Measurements from ENCODE around the gene PATZ1. TPM values are rescaled to one million over a fixed set of nuclear protein-coding genes. Genes with fewer than 3 reads are reported as not detected.
A peak's percentile ranks its signal among the peaks of the same experiment; 100 is the strongest.
"Not testable (repeated sequence)": the region's sequence is repeated elsewhere in the genome, so short reads cannot be mapped to it uniquely, and the experiment has no call there.

Gene PATZ1
- total RNA-seq, 3 donors from 2014 or later: 33.7 to 42.7 (median 41.4) TPM

DNA sequence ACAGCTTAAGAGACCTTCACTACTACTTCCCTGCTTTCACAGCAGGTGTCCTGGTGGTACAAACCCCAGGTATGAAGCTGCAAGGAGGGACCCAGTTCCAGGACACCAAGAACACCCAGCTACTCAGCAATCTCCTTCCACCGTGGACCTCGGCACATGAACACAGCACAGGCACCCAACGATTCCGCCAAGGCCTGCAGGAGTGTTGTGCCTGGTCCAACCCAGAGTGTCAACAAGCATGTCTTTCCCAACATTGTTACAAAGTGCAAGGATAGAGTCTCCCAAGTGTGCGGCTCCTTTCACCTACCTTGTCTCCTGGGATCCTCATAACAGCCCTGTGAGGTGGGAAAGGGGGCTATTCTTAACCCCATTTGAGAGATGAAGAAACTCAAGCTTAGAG is 11.8 kb downstream of the PATZ1 start:
- DNase-seq (no peak), ATAC-seq (no peak)
- no peaks in the 10 kb centered on the region for H3K9me3 Mint-ChIP-seq
- no peak overlapping the region for H3K4me3 Mint-ChIP-seq
- peaks cover 50% of the 10 kb centered on the region for H3K36me3 Mint-ChIP-seq (ENCODE audit: insufficient read depth)
- H3K4me1 Mint-ChIP-seq (ENCODE audit: low read depth): peaks cover 47% of the 10 kb centered on the region
- no peaks in the 10 kb centered on the region for H3K27me3 Mint-ChIP-seq (ENCODE audit: low read depth)

GRCh38 chr22:31333641-31334040 is 12.5 kb downstream of the PATZ1 start:
- Mint-ChIP-seq H3K4me3 (no peak overlapping the region), H3K9me3 (no peaks in the 10 kb centered on the region), H3K4me1 (ENCODE audit: low read depth) (peaks cover 44% of the 10 kb centered on the region), H3K27me3 (ENCODE audit: low read depth) (no peaks in the 10 kb centered on the region), H3K36me3 (ENCODE audit: insufficient read depth) (peaks cover 49% of the 10 kb centered on the region)
- DNase-seq: no peak
- no peak for ATAC-seq

GRCh38 chr22:31332886-31333285 is 13.3 kb downstream of the PATZ1 start:
- no peaks in the 10 kb centered on the region for H3K27me3 Mint-ChIP-seq (ENCODE audit: low read depth)
- H3K4me3 Mint-ChIP-seq: no peak overlapping the region
- H3K36me3 Mint-ChIP-seq (ENCODE audit: insufficient read depth): peaks cover 46% of the 10 kb centered on the region
- DNase-seq (no peak), ATAC-seq (no peak)
- H3K9me3 Mint-ChIP-seq: no peaks in the 10 kb centered on the region
- H3K4me1 Mint-ChIP-seq (ENCODE audit: low read depth): peaks cover 38% of the 10 kb centered on the region

GRCh38 chr22:31332010-31332409 is 14.1 kb downstream of the PATZ1 start:
- Mint-ChIP-seq H3K4me3 (no peak overlapping the region), H3K4me1 (ENCODE audit: low read depth) (peaks cover 30% of the 10 kb centered on the region), H3K36me3 (ENCODE audit: insufficient read depth) (peaks cover 47% of the 10 kb centered on the region), H3K9me3 (no peaks in the 10 kb centered on the region), H3K27me3 (ENCODE audit: low read depth) (no peaks in the 10 kb centered on the region)
- ATAC-seq (no peak), DNase-seq (no peak)

DNA sequence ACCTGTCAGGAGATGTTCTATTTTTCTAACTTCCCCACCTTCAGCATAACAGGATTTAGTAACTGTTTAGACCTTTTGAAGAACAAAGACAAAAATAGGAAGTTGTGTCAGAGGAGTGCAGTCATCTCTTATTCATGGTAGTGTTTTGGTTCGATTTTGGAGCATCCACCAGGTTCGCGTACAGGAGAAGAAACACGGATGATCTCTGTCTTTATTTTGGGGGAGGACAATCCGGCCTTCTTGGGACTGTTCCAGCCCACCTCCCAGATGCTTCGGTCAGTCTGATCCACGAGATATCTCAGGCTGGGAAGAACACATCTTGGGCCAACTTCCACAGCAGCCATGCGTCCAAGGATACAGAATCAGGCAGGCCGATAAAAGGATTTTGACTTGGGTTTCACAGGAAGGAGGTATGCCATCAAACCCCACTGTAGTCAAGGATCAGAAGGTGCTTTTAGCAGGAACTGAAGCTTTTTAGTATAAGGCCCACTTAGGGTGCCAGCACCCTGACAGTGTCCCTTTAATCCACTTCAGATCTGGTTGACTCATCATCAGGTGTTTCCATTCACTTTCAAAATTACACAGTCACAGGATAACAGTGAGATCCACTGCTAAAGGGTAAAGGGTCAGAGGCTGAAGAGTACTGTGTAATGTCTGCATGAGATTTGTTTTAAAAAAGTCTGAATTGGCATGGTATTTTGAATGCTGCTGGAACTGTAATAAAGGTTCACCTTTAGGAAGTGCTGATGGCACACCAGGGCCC is 16.5 kb downstream of the PATZ1 start:
- H3K36me3 Mint-ChIP-seq (ENCODE audit: insufficient read depth): peaks cover 44% of the 10 kb centered on the region
- no peaks in the 10 kb centered on the region for H3K9me3 Mint-ChIP-seq

DNA sequence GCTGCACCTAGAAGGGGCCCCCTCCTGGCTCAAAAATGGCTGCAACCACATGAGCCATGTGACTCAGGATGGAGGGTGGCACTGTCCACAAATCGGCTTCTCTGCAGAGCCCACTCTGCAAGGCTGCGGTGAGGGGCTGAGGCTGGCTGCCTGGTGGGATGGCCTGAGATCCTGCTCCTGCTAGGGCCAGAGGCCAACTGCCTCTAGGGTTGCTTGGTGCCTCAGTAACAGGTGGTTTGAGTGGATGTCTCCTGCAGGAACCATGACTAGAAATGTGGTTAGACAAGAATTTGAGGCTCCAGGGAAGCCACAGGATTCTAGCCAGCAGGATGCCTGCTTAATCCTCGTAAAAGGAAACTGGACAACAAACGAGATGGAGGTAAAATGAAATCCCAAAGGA is 17.1 kb downstream of the PATZ1 start:
- no peak for ATAC-seq

More for the DNA sequence above, 16.5 kb downstream of the PATZ1 start:
- H3K27me3 Mint-ChIP-seq (ENCODE audit: low read depth): no peaks in the 10 kb centered on the region
- no peak overlapping the region for H3K4me3 Mint-ChIP-seq
- peak; percentile 94 to 96 for ATAC-seq
- no peak for DNase-seq
- H3K4me1 Mint-ChIP-seq (ENCODE audit: low read depth): peaks cover 22% of the 10 kb centered on the region

GRCh38 chr22:31328544-31328960 is 17.6 kb downstream of the PATZ1 start:
- Mint-ChIP-seq H3K36me3 (ENCODE audit: insufficient read depth) (peaks cover 35% of the 10 kb centered on the region), H3K9me3 (no peaks in the 10 kb centered on the region), H3K4me1 (ENCODE audit: low read depth) (peaks cover 15% of the 10 kb centered on the region), H3K27me3 (ENCODE audit: low read depth) (no peaks in the 10 kb centered on the region), H3K4me3 (no peak overlapping the region)
- ATAC-seq: no peak
- no peak for DNase-seq

More for the DNA sequence above, 17.1 kb downstream of the PATZ1 start:
- Mint-ChIP-seq H3K27me3 (ENCODE audit: low read depth) (no peaks in the 10 kb centered on the region), H3K4me3 (no peak overlapping the region), H3K36me3 (ENCODE audit: insufficient read depth) (peaks cover 39% of the 10 kb centered on the region), H3K9me3 (no peaks in the 10 kb centered on the region), H3K4me1 (ENCODE audit: low read depth) (peaks cover 20% of the 10 kb centered on the region)
- no peak for DNase-seq

DNA sequence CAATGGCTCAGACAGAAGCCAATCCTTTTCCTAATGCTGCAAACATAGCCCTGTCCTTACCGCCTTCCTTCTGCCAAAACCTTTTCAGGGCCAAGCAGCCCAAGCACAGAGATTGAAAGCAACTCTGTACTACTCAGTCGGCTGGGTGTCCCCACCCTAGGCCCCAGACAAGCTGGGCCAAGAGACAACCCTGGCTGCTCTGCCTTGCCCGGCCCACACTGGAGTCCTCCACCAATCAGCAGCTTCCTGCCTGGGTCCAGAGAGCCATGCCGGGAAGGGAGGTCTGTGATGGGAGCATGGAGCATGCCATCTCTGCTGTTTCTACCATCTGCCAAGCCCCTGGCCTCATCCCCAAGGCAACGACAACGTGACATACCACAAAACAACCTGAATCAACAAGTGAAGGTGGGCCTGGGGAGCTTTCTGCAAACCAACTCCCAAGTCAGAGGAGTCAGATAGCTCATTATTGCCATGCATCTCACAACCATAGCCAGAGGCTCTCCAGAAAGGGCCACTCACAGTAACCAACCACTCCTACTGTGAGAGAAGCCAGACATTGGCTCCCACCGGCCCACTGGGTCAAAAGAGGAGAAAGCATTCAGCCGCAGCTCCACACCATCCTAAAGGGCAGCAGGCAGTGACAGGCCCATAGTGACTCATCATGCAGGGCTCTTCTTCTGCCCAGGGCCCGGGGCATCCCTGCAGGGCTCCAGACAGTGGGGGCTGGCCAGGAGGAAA is 18.2 kb downstream of the PATZ1 start:
- no peaks in the 10 kb centered on the region for H3K9me3 Mint-ChIP-seq
- H3K36me3 Mint-ChIP-seq (ENCODE audit: insufficient read depth): peaks cover 31% of the 10 kb centered on the region
- no peaks in the 10 kb centered on the region for H3K27me3 Mint-ChIP-seq (ENCODE audit: low read depth)
- no peak for ATAC-seq
- H3K4me1 Mint-ChIP-seq (ENCODE audit: low read depth): peaks cover 13% of the 10 kb centered on the region
- H3K4me3 Mint-ChIP-seq: no peak overlapping the region
- DNase-seq: no peak

GRCh38 chr22:31326877-31327276 is 19.3 kb downstream of the PATZ1 start:
- DNase-seq: no peak
- H3K4me1 Mint-ChIP-seq (ENCODE audit: low read depth): peaks cover 10% of the 10 kb centered on the region
- H3K4me3 Mint-ChIP-seq: no peak overlapping the region
- no peaks in the 10 kb centered on the region for H3K9me3 Mint-ChIP-seq
- peaks cover 26% of the 10 kb centered on the region for H3K36me3 Mint-ChIP-seq (ENCODE audit: insufficient read depth)
- no peak for ATAC-seq
- no peaks in the 10 kb centered on the region for H3K27me3 Mint-ChIP-seq (ENCODE audit: low read depth)

DNA sequence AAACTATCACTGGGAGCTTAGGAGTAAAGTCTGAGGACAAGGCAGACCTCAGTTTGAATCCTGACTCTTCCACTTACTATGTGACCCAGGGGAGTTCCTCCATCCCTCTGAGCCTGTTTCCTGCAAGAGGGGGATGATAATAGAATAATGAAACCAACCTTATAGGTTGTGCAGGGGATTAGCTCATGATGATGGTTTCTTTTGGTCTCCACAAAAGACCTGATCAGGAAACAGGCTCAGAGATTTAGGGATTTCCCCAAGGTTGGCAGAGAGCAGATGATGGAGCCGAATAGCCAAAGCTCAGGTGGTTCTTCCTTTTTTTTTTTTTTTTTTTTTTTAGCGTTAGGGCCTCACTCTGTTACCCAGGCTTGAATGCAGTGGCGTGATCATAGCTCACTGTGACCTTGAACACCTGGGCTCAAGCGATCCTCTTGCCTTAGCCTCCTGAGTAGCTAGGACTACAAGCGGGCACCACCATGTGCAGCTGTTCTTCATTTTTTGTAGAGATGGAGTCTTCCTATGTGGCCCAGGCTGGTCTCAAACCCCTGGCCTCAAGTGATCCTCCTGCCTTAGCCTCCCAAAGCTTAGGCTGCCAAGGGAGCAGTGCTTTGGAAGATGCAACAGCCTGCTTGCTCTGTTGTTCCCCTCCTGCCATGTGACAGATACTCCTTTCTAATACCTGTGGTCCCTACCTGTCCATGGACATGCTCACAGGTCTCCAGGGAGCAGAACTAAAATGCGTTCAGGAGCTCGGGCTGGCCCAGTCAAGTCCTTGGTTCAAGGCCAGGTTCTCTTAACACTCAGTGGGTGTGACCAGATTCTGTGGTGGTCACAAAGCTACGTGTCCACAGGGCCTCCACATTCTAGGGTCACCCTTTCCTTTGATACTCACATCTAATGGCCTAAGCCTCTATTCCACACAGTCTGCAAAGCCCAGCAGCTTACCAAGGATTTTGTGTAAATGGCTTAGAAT is 22.3 kb downstream of the PATZ1 start:
- Mint-ChIP-seq H3K27me3 (ENCODE audit: low read depth) (no peaks in the 10 kb centered on the region), H3K4me3 (no peak overlapping the region), H3K36me3 (ENCODE audit: insufficient read depth) (peaks cover 19% of the 10 kb centered on the region), H3K4me1 (ENCODE audit: low read depth) (no peaks in the 10 kb centered on the region), H3K9me3 (no peaks in the 10 kb centered on the region)
- ATAC-seq: no peak
- no peak for DNase-seq

DNA sequence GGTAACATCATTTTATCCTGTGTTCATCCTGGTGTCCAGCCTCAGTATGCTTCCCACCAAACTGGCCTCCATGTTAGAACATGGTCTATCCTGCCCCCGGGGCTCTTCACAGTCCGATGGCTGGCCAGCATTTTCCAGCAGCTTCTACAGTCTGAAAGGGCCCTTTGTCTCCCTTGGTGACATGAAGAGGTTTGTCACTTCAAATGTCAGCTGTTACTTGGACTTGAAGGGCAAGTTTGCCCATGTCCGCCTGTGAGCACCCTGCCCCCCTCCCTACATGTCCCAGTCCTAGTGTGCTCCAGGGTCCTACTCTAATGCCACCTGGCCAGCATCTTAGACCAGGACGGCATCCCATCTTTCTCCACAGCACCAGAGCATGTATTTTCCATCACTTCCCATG is 24.7 kb downstream of the PATZ1 start:
- Mint-ChIP-seq H3K9me3 (no peaks in the 10 kb centered on the region), H3K27me3 (ENCODE audit: low read depth) (no peaks in the 10 kb centered on the region), H3K36me3 (ENCODE audit: insufficient read depth) (peaks cover 10% of the 10 kb centered on the region), H3K4me3 (no peak overlapping the region), H3K4me1 (ENCODE audit: low read depth) (no peaks in the 10 kb centered on the region)
- no peak for ATAC-seq
- DNase-seq: no peak

DNA sequence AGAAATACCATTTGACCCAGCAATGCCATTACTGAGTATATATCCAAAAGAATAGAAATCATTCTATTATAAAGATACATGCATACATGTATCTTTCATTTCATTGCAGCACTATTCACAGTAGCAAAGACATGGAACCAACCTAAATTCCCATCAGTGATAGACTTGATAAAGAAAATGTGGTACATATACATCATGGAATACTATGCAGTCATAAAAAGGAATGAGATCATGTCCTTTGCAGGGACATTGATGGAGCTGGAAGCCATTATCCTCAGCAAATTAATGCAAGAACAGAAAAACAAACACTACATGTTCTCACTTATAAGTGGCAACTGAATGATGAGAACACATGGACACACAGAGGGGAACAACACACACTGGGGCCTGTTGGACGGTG is 31.9 kb downstream of the PATZ1 start:
- not testable (repeated sequence) for DNase-seq; ATAC-seq; H3K4me3 Mint-ChIP-seq; H3K27me3 Mint-ChIP-seq (ENCODE audit: low read depth); H3K9me3 Mint-ChIP-seq
- Mint-ChIP-seq H3K36me3 (ENCODE audit: insufficient read depth) (peaks cover 10% of the 10 kb centered on the region), H3K4me1 (ENCODE audit: low read depth) (peaks cover 14% of the 10 kb centered on the region)

- Mint-ChIP-seq H3K9me3 (peaks cover 4% of the 10 kb centered on the region), H3K4me3 (no peak overlapping the region), H3K27me3 (ENCODE audit: low read depth) (no peaks in the 10 kb centered on the region)
Measured at GRCh38 chr22:31313366-31314147, 32.6 kb downstream of the PATZ1 start.

More at GRCh38 chr22:31313366-31314147, 32.6 kb downstream of the PATZ1 start:
- ATAC-seq (peak; percentile 58 to 69), DNase-seq (peak; percentile 72)
- Mint-ChIP-seq H3K4me1 (ENCODE audit: low read depth) (peaks cover 19% of the 10 kb centered on the region), H3K36me3 (ENCODE audit: insufficient read depth) (peaks cover 10% of the 10 kb centered on the region)

Data from activated T-cell treated with anti-CD3 and anti-CD28 coated beads, Interleukin-2, amount 50 U/mL, for 4 hours (primary cell).